Right renal cortex interstitium (tissue), 3 donors: ENCODE data around the gene IRX4. TPM values are rescaled to one million over a fixed set of nuclear protein-coding genes. Genes with fewer than 3 reads are reported as not detected.

Experiments
- DNase-seq, 3 donors: peaks; one replicate each; pipeline ENCODE4 v3.0.0-alpha.2; 2013; ENCODE audit warnings: low read depth in 3 of 3, low spot score in 2 of 3
- polyA plus RNA-seq, 3 donors: library from polyadenylated mRNA; unstranded; fragments of 120-200 nt; gene quantifications; one replicate each; pipeline ENCODE4 v1.2.1, GENCODE V29; 2013; ENCODE audit not compliant: insufficient read length in 3 of 3

IRX4 gene
- polyA plus RNA-seq, 3 donors, result 0.24 to 0.61 (median 0.29) TPM

GRCh38 chr5:1842004-1842819 is 40.5 kb downstream of the IRX4 start:
- DNase-seq, result no peak

- DNase-seq, result no peak
Measured at GRCh38 chr5:1840741-1841521, 41.8 kb downstream of the IRX4 start.

- no peak for DNase-seq
Measured at GRCh38 chr5:1840071-1840547, 42.6 kb downstream of the IRX4 start.

GRCh38 chr5:1838013-1838412 is 44.7 kb downstream of the IRX4 start:
- no peak for DNase-seq

- no peak for DNase-seq
Measured at GRCh38 chr5:1836891-1837880, 45.5 kb downstream of the IRX4 start.

- no peak for DNase-seq
Measured at GRCh38 chr5:1836176-1836890, 46.4 kb downstream of the IRX4 start.

GRCh38 chr5:1835431-1835830 is 47.3 kb downstream of the IRX4 start:
- DNase-seq, result no peak

- no peak for DNase-seq
Measured at GRCh38 chr5:1834721-1835429, 47.9 kb downstream of the IRX4 start.

GRCh38 chr5:1834022-1834551 is 48.6 kb downstream of the IRX4 start:
- no peak for DNase-seq

GRCh38 chr5:1833264-1834021 is 49.3 kb downstream of the IRX4 start:
- no peak for DNase-seq

- no peak for DNase-seq
Measured at GRCh38 chr5:1832511-1833250, 50.0 kb downstream of the IRX4 start.

GRCh38 chr5:1831677-1832313 is 50.9 kb downstream of the IRX4 start:
- DNase-seq, result no peak

- no peak for DNase-seq
Measured at GRCh38 chr5:1831257-1831656, 51.5 kb downstream of the IRX4 start.

- DNase-seq, result no peak
Measured at GRCh38 chr5:1830571-1831228, 52.0 kb downstream of the IRX4 start.

- DNase-seq, result no peak
Measured at GRCh38 chr5:1827886-1828397, 54.8 kb downstream of the IRX4 start.
